Inflammatory macrophage (primary cell): ENCODE results near the gene EME1.

Source experiments
- DNase-seq, 2 donors: peaks; one replicate each; pipeline ENCODE4 v3.0.0-alpha.2; 2020 to 2022

EME1 gene

DNA sequence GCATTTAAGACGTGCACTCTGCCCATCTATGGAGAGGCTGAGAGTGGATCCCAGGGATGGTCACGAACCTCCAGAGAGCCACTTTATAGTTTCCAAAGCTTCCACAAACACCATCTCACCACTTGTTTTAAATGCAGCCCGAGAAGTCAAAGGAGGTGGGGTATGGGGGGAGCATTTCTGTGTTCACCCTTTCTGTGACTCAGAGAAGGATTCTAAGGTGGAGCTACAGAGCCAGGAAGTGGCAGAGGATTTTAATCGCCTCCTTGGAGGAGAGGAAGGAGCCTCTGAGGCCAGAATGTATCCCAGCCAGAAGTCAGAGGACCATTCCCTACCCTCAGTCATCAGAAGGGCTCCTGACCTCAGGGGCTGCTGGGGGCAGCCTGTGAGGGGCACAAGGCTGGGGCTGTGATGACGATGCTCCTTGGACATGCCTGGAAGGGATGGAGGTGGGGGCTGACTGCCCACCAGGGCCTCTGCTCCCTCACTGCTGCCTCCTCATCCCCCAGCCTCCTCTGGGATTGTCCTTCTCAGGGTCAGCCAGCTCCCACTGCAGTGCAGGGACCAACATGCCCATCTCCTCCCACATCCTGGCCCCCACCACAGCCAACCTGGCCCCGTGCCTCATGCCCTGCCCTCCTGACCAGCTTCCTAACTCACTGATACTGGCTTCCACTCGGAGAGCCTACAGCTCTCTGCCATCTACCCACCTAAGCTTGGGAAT, 24.3 kb upstream of the EME1 start:
- no peak for DNase-seq

DNA sequence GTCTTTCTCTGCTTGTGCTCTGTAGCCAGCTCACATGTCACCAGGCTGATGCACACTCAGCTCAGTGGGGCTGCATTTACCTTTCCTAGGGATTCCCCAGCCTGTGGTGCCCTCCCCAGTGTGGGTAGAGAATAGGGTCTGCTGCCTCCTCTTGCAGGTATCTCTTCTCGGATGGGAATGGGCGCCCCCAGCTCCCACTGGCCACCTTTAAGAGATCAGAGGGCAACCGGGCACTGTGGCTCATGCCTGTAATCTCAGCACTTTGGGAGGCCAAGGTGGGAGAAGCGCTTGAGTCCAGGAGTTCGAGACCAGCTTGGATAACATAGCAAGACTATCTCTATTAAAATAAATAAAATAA, 23.8 kb upstream of the EME1 start:
- DNase-seq = no peak

DNA sequence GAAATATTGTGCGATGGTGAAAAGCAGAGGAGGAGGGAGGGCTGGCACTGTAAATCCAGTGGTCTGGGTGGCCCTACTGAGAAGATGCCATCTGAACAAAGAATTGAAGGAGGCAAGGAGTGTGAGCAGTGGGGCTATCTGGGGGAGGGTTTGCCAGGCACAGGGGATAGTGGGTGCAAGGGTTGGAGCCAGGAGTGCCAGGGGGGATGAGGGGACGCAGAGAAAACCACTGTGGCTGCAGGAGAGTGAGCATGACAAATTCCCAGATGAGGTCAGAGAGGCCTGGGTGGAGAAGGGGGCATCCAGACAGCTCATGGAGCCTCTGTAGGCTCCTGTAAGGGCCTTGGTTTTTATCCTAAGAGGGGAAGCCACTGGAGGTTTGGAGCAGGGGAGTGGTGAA, 22.3 kb upstream of the EME1 start:
- DNase-seq = no peak

DNA sequence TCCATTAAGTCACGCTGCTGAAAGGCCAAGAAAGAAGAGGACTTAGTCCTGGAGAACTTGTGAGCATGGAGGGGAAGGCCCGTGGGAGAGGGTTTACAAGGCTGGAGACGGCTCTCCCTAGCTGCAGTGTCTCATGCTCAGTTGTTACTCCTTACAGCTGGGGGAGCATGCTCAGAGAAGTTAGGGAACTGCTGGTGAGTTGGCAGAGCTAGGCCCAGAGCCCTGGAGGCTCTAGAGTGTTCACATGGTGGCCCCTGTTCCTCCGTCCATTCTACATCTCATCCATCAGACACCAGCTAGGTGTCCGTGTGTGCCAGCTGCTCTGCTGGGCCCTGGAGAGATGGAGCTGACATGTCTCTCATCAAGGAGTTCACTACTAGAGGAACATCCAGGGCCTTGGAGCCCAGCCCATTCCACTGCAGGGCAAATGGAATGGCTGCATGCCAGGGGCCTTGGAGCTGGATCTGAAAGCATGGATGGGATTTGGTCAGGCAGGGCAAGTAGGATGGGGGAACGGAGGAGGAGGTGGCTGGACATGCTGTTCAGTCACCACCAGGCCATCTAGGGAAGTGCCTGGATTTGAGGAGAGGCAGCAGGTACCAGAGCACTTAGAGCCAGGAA, 20.8 kb upstream of the EME1 start:
- DNase-seq = no peak

DNA sequence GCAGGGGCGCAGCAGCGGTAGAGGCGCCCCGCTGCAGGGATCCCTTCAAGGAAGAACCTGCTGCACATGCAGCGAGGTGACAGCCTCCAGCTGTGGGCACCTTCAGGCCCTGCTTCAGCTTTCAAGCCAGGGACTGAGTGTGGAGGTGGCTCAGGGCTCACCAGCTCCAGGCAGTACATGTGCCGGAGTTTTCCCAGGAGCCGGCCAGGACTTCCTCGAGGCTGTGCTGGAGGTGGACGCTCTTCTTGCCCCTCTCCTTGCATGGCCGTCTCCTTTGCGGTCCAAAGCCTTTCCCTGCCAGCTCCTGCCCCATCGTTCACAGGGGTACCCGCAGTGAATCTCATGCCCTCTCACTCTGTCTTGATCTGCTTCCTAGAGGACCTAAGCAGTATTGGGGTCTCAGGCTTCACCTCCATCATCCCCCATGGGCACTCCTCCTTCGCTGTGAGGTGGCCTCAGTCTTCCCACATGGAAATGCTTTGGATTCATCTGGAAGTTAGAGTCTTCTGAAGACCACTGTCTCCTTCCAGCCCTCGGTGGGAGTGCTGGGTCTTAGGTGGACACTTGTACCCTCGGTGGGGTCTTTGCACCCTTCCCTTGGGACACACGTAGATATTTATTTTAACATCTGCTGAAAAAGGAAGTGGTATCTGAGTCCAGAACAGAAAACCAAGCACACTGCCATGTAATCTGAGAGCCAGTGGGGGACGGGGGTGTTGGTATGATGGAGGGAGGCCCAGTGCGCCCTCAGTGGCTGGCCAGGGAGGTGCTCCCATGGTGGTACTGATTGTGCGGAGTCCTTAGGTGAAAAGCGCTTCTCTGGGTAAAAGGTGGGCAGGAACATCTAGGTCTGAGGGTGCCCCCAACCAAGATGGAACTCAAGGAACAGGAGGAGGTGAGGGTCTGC, 20.1 kb upstream of the EME1 start:
- no peak for DNase-seq

DNA sequence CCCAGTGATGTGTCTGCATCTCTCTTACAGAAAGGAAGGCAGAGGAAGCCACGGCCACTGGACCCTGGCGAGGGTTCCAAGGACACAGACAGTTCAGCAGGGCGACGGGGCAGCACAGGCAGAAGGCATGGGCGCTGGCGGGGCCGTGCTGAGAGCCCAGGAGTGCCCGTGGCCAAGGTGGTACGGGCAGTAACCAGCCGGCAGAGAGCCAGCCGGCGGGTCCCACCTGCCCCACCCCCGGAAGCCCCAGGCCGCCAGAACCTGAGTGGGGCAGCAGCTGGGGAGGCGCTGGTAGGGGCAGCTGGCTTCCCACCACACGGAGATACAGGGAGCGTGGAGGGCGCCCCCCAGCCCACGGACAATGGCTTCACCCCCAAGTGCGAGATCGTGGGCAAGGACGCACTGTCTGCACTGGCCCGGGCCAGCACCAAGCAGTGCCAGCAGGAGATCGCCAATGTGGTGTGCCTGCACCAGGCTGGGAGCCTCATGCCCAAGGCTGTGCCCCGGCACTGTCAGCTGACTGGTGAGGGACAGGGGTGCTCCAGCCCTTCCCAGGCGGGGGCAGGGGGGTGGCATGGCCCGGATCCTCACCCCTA, 19.3 kb upstream of the EME1 start:
- DNase-seq = no peak

DNA sequence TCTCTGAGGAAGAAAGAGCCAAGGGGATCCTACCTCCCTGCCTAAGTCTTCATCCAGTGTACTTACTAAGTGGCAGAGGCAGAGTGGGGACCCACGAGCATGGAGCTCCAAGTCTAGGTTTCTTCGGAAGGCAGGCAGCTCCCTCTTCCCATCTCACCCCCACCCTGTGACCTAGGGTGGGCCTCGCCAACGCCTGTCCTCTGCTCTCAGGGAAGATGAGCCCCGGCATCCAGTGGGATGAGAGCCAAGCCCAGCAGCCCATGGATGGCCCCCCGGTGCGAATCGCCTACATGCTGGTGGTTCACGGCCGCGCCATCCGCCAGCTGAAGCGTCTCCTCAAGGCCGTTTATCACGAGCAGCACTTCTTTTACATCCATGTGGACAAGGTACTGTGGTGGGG, 18.8 kb upstream of the EME1 start:
- DNase-seq = no peak

DNA sequence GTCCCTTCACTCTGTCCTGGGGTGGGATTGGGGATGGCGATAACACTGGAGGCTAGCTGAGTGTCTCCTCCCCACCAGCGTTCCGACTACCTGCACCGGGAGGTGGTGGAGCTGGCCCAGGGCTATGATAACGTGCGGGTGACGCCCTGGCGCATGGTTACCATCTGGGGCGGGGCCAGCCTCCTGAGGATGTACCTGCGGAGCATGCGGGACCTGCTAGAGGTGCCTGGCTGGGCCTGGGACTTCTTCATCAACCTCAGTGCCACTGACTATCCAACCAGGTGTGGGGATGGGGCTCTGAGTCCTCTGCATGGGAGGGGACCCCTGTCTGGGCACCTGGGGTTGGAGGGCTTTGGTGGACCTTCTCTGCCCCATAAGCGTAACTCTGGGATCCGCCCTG, 18.3 kb upstream of the EME1 start:
- DNase-seq = no peak

DNA sequence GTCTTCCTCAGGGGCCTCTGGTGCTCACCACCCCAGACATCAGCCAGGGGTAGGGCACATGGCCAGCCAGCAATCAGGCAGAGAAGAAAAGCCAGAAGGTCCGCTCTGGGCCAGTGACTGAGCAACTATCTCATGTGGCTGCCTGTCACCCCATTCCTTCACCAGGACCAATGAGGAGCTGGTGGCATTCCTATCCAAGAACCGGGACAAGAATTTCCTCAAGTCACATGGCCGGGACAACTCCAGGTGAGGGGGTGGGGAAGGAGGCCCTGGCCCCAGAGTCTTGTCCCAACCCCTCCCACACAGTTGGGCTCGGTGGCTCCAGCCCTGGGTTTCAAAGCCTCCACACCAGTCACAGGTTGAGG, 17.7 kb upstream of the EME1 start:
- DNase-seq = no peak

DNA sequence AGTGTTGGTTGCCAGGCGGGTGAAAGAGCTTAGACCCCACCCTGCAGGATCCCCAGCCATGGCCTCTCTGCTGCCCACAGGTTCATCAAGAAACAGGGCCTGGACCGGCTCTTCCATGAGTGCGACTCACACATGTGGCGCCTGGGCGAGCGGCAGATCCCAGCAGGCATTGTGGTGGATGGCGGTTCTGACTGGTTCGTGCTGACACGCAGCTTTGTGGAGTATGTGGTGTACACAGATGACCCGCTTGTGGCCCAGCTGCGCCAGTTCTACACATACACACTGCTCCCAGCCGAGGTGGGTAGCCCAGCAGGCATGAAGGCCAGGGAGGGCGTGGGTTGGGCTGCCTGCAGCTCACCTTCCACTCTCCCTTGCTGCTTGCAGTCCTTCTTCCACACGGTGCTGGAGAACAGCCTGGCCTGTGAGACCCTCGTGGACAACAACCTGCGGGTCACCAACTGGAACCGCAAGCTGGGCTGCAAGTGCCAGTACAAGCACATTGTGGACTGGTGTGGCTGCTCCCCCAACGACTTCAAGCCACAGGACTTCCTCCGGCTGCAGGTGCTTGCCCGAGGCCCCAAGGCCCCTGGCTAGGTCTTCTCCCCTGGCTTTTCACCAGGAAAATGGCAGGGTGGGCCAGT, 17.2 kb upstream of the EME1 start:
- no peak for DNase-seq

DNA sequence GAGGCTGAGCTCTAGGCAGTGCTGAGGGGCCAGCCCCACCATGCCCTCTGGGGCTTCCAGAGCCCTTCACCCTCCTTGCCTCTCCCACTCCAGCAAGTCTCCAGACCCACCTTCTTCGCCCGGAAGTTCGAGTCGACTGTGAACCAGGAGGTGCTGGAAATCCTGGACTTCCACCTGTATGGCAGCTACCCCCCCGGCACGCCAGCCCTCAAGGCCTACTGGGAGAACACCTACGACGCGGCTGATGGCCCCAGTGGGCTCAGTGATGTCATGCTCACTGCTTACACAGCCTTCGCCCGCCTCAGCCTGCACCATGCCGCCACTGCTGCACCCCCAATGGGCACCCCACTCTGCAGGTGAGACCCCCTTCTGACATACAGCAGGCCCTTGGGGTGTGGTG, 16.6 kb upstream of the EME1 start:
- DNase-seq = no peak

DNA sequence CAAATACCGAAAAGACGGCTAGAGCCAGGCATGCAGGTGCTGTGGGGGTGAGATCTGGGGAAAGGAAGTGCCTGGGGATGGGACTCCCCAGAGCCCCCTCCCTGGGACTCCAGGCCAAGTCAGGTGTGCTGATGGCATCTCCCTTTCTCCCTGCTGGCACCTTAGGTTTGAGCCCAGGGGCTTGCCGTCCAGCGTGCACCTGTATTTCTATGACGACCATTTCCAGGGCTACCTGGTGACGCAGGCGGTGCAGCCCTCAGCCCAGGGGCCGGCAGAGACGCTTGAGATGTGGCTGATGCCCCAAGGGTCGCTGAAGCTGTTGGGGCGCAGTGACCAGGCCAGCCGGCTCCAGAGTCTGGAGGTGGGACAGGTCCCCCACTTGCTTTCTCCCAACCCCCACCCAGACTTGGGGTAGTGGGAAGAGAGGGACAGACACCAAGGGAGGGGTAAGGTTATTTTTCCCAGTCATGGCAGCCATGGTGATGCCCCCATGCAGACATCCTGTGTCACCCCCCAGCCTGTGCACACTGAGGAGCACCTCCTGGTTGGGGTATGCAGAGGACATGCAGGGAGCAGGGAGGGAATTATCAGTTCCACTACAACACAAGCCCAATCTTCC, 16.0 kb upstream of the EME1 start:
- no peak for DNase-seq

DNA sequence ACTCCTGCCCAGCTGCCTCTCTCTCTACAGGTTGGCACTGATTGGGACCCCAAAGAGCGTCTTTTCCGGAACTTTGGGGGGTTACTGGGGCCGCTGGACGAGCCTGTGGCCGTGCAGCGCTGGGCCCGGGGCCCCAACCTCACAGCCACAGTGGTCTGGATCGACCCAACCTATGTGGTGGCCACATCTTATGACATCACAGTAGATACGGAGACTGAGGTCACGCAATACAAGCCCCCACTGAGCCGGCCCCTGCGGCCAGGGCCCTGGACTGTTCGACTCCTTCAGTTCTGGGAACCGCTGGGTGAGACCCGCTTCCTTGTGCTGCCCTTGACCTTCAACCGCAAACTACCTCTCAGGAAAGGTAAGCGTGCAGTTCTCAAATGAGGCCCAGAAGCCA, 14.9 kb upstream of the EME1 start:
- no peak for DNase-seq

DNA sequence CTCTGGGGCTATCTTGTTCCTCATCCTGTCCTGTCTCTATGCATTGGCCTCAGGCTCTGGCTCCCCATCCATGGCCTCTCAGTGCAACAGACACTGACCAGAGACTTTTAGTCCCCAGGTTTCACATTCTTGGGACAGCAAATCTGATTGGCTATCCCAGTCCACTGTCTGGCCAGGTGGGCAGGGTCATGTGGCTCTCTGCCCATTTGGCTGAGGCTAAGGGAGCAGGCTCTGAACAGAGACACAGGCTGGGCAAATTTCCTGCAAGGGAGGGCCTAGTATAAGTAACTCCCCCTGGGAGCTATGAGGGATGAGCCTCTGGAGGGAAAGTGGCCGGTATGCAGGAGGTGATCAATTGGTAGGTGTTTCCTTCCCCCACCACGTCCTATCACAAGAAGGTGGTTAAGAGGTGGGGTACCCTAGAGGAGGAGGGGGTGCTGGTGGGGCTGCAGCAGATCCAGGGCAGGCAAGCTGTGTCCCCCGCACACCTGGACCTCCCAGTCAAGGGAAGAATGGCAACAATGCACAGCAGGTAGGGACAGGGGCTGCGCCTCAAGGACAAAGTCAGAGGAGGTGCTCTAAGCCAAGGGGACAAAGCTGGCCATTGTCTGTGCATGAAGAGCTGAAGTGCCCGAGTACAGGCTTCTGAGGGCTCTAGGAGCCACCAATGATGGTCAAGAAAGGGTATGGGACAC, 13.9 kb upstream of the EME1 start:
- DNase-seq = no peak

DNA sequence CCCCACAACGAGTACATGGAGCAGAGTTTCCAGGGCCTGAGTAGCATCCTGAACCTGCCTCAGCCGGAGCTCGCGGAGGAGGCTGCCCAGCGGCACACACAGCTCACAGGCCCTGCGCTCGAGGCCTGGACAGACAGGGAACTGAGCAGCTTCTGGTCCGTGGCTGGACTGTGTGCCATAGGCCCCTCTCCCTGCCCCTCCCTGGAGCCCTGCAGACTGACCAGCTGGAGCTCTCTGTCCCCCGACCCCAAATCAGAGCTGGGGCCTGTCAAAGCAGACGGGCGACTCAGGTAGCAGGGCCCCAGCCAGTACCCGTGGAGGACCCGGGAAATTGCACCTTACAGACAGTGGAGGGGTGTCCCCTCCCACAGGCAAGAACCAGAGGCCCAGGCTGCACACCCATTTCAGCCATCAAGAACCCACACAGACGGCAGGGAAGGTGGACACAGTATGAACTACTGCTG, 13.0 kb upstream of the EME1 start:
- DNase-seq = no peak

DNA sequence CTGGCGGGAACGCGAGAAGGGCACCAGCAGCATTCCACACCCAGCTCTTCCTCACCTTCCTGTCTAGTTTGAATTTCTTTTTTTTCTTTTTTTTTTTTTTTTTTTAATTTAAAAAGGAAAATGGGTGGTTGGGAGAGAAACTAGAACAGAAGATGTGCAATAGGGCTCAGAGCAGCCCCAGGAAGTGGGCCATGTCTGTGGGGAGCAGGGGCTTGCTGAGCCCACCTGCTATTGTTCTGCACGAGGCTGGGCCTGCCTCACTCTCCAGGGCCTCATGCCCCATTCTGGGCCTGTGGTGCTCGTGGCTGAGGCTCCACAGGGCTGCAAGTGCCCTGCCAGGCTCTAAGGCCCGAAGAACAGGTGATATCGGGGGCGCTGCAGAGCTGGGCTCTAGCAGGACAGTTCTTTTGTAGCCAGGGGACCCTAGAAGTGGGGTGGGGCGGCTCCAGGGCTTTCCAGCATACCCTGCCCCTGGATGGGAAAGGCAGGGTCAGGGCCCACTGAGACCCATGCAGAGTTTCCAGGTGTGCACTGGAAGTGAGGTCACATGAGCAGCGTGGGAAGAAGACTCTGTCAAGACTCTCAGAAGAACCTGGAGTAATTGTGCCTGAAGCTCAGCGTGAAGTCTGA, 12.4 kb upstream of the EME1 start:
- no peak for DNase-seq

DNA sequence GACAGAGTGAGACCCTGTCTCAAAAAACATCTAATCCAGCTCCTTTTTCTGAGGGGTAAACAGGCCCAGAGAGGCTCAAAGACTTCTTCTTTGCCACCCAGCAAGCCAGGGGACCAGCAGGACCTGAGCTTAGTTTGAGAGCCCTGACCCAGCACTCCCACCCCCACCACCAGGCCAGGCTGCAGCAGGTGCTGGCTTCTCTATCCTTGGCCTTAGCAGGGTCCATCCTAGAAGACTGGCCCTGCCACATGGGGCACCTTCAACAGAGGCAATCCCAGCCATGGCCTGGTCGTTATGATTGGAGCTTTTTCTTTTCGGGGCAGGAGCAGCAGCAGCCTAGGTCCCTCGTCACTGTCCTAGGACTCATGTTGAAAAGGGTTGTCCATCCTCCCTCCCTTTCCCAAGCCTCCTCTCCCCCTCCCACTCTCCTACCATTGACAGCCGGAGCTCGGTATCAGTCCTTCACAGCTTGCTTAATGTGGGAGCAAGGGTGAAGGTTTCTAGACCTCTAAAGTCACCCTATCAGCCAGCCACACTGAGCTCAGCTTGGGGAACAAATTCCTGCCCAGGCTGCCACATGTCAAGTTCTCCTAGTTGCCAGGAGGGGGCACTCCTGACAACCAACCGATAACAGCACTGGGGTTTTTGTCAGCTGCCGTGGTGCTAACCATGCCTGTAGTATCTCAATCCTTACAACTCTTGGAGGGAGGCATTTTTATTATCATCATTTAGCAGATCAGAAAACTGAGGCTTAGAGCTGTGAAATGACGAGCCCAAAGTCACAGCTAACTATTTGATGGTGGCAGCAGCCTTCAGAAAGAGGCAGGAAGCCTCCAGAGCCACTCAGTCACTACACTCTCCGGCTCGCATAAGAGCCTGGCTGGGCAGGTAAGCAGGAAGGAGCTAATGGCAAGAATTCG, 11.2 kb upstream of the EME1 start:
- peak; percentile 53 to 73 for DNase-seq

DNA sequence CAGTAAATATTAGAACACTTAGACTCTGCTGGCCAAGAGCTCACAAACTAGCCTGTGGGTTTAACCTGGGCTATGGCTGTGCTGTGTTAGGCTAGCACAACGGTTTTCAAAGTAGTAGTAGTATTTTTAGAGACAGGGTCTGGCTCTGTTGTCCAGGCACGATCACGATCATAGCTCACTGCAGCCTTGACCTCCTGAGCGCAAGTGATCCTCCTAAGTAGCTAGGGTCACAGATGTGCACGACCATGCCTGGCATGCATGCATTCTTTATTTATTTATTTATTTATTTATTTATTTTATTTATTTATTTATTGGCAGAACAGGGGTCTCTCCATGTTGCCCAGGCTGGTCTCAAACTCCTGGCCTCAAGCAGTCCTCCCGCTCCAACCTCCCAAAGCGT, 10.4 kb upstream of the EME1 start:
- DNase-seq = no peak

DNA sequence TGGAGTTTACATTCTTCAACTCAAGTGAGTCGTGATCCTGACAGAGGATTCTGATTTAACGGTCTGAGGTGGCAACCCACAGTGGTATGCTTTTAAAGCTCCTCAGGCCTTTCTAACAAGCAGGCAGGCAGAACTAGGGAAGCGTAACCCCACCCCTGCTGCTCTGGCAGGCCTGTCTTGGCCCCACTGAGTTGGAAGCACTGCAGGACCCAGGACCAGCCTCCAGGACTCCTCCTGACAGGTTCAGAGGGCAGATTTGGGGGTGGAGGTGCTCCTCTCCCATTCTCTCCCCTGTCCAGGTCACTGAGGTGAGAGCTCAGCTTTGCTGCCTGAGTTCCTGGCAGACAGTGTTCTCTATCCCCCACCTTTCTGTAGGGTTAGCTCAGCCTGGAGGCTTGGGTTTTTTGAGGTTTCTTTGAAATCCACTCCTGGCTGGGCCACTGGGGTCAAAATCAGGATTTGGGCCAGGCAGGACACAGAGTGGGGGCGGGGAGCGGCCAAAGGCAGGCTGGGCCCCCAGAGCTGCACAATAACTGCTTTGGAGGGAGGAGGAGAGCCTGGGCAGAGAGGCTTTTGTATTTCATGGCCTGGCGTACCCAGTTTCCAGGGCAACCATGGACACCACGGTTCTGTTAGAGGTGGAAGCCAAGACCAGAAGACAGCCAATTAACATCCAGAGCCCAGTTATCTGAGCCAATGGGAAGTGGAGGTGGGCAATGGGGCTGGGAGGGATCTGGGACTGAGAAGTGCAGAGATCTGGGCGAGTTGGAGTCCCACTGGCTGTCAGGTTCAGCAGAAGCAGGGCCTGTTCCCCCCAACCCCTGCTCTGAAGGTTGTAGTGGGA, 9.6 kb upstream of the EME1 start:
- DNase-seq = no peak
